Trophoblast cell (in vitro differentiated cells and primary cell): ENCODE results near the gene TTC39A.

Experiments used
- DNase-seq, 2 donors: peaks; one replicate each; pipeline ENCODE4 v3.0.0-alpha.2; 2016
- H2AFZ ChIP-seq: 2 replicates; pipeline ENCODE4 v1.6.1; 2013; ENCODE audit warnings: low read length, moderate library complexity, mild to moderate bottlenecking; ENCODE audit not compliant: insufficient read depth, poor library complexity
- H2AK5ac ChIP-seq: 2 replicates; pipeline ENCODE4 v1.6.1; 2013; ENCODE audit warnings: mild to moderate bottlenecking, low read length
- H2BK120ac ChIP-seq: 2 replicates; pipeline ENCODE4 v1.6.1; 2013; ENCODE audit warnings: low read length, mild to moderate bottlenecking, moderate library complexity; ENCODE audit not compliant: insufficient read depth, poor library complexity
- H2BK12ac ChIP-seq: 2 replicates; pipeline ENCODE4 v1.6.1; 2013; ENCODE audit warnings: mild to moderate bottlenecking, low read length, moderate library complexity
- H2BK5ac ChIP-seq: 2 replicates; pipeline ENCODE4 v1.6.1; 2013; ENCODE audit warnings: low read length, low read depth, moderate library complexity, mild to moderate bottlenecking; ENCODE audit not compliant: poor library complexity
- H3K14ac ChIP-seq: 2 replicates; pipeline ENCODE4 v1.6.1; 2013; ENCODE audit warnings: mild to moderate bottlenecking, low read length
- H3K18ac ChIP-seq: 2 replicates; pipeline ENCODE4 v1.6.1; 2013; ENCODE audit warnings: mild to moderate bottlenecking, low read length
- H3K23ac ChIP-seq: 2 replicates; pipeline ENCODE4 v1.6.1; 2013; ENCODE audit warnings: low read length
- H3K27ac ChIP-seq: 2 replicates; pipeline ENCODE4 v1.5.1; 2013; ENCODE audit warnings: low read depth, mild to moderate bottlenecking, inconsistent platforms, low read length, moderate library complexity
- H3K27me3 ChIP-seq: 2 replicates; pipeline ENCODE4 v1.6.1; 2013; ENCODE audit warnings: inconsistent platforms, mild to moderate bottlenecking, low read length, moderate library complexity; ENCODE audit not compliant: insufficient read depth
- H3K36me3 ChIP-seq, 2 experiments: 1 replicate in 1 of 2; 2 replicates in 1 of 2; pipeline ENCODE4 v1.6.1; 2013; ENCODE audit warnings: low read length in 2 of 2, mild to moderate bottlenecking in 2 of 2, moderate library complexity in 1 of 2; ENCODE audit not compliant: insufficient read depth in 2 of 2, control insufficient read depth in 1 of 2
- H3K4ac ChIP-seq: 2 replicates; pipeline ENCODE4 v1.6.1; 2013; ENCODE audit warnings: low read depth, mild to moderate bottlenecking, low read length, moderate library complexity
- H3K4me1 ChIP-seq, 2 experiments: 1 replicate in 1 of 2; 2 replicates in 1 of 2; pipeline ENCODE4 v1.6.1; 2013; ENCODE audit warnings: low read length in 2 of 2, mild to moderate bottlenecking in 2 of 2, moderate library complexity in 1 of 2; ENCODE audit not compliant: insufficient read depth in 2 of 2, control insufficient read depth in 1 of 2
- H3K4me2 ChIP-seq: 2 replicates; pipeline ENCODE4 v1.6.1; 2013; ENCODE audit warnings: inconsistent platforms, mild to moderate bottlenecking, low read length, moderate library complexity
- H3K4me3 ChIP-seq: 2 replicates; pipeline ENCODE4 v1.5.1; 2013; ENCODE audit warnings: mild to moderate bottlenecking, low read depth, low read length, inconsistent platforms
- H3K79me1 ChIP-seq: one replicate; pipeline ENCODE4 v1.6.1; 2013; ENCODE audit warnings: low read length
- H3K79me2 ChIP-seq: 2 replicates; pipeline ENCODE4 v1.6.1; 2013; ENCODE audit warnings: low read length, mild to moderate bottlenecking; ENCODE audit not compliant: control insufficient read depth, insufficient read depth, poor library complexity
- H3K9ac ChIP-seq: 2 replicates; pipeline ENCODE4 v1.6.1; 2013; ENCODE audit warnings: mild to moderate bottlenecking, low read length
- H3K9me3 ChIP-seq: 2 replicates; pipeline ENCODE4 v1.6.1; 2013; ENCODE audit warnings: low read depth, mild to moderate bottlenecking, control low read depth, inconsistent platforms, low read length; ENCODE audit not compliant: insufficient read depth
- H4K12ac ChIP-seq: 2 replicates; pipeline ENCODE4 v1.6.1; 2013; ENCODE audit warnings: low read depth, mild to moderate bottlenecking, low read length, moderate library complexity
- H4K8ac ChIP-seq: 2 replicates; pipeline ENCODE4 v1.6.1; 2013; ENCODE audit warnings: low read depth, mild to moderate bottlenecking, low read length, moderate library complexity
- H4K91ac ChIP-seq: one replicate; pipeline ENCODE4 v1.6.1; 2013; ENCODE audit warnings: low read depth, mild to moderate bottlenecking, low read length, moderate library complexity
- WGBS: extraction: QIAGEN DNeasy Blood & Tissue Kit; methylation state at CpG from one replicate; pipeline ENCODE4 v1.1.7; 2013; ENCODE audit warnings: missing lambda C conversion rate; ENCODE audit not compliant: insufficient read length, insufficient coverage; ENCODE audit errors: extremely low coverage; 5-methylcytosine and 5-hydroxymethylcytosine counted together

The TTC39A gene

GRCh38 chr1:51238034-51238403 is 92.3 kb downstream of the TTC39A start:
- Histone ChIP-seq H2BK5ac (no peak overlapping the region), H2BK120ac (no peak overlapping the region), H3K27ac (no peak overlapping the region), H2BK12ac (no peak overlapping the region), H3K4me2 (peak overlapping the region; percentile 66), H2AK5ac (no peak overlapping the region), H4K91ac (no peak overlapping the region), H3K4ac (peak overlapping the region; percentile 74), H3K36me3 (no peaks in the 10 kb centered on the region), H4K8ac (no peak overlapping the region), H3K14ac (peak overlapping the region; percentile 32), H3K23ac (peak overlapping the region; percentile 63), H3K79me1 (peaks cover 16% of the 10 kb centered on the region), H3K4me3 (no peak overlapping the region), H3K9ac (peak overlapping the region; percentile 74), H3K18ac (no peak overlapping the region), H3K27me3 (no peaks in the 10 kb centered on the region), H3K79me2 (peaks cover 20% of the 10 kb centered on the region), H3K9me3 (no peaks in the 10 kb centered on the region), H4K12ac (no peak overlapping the region), H3K4me1 (peaks cover 6 to 12% of the 10 kb centered on the region in 2 experiments), H2AFZ (no peak overlapping the region)
- no peak for DNase-seq
- WGBS = no CpG with 5 or more reads among the region's 7 CpGs

GRCh38 chr1:51237351-51238033 is 92.9 kb downstream of the TTC39A start:
- H3K23ac ChIP-seq = no peak overlapping the region
- peak overlapping the region; percentile 96 for H3K4me3 ChIP-seq
- H4K8ac ChIP-seq = no peak overlapping the region
- peaks cover 20% of the 10 kb centered on the region for H3K79me2 ChIP-seq
- no peaks in the 10 kb centered on the region for H3K36me3 ChIP-seq
- no peak overlapping the region for H3K18ac ChIP-seq
- H2AK5ac ChIP-seq = no peak overlapping the region
- H2BK120ac ChIP-seq = no peak overlapping the region
- H3K9ac ChIP-seq = no peak overlapping the region
- no CpG with 5 or more reads among the region's 9 CpGs for WGBS
- peak overlapping the region; percentile 79 for H3K4me2 ChIP-seq
- no peak overlapping the region for H4K91ac ChIP-seq
- peaks cover 16% of the 10 kb centered on the region for H3K79me1 ChIP-seq
- H3K14ac ChIP-seq = no peak overlapping the region
- no peaks in the 10 kb centered on the region for H3K27me3 ChIP-seq
- H3K9me3 ChIP-seq = no peaks in the 10 kb centered on the region
- no peak overlapping the region for H2AFZ ChIP-seq
- H2BK12ac ChIP-seq = no peak overlapping the region
- H3K4me1 ChIP-seq = peaks cover 6 to 12% of the 10 kb centered on the region in 2 experiments
- no peak overlapping the region for H4K12ac ChIP-seq
- H3K27ac ChIP-seq = peak overlapping the region; percentile 75
- H3K4ac ChIP-seq = peak overlapping the region; percentile 90
- no peak overlapping the region for H2BK5ac ChIP-seq
- peak in 1 of 2 donors; percentile 42 for DNase-seq
